Activated effector memory CD4-positive, alpha-beta T cell treated with Interleukin-2 at 50 U/mL for 16 hours (primary cell): ENCODE data around the gene KIDINS220.

ENCODE experiments used
- DNase-seq: peaks from one replicate; pipeline ENCODE4 v3.0.0-alpha.2; 2020

Gene KIDINS220

DNA sequence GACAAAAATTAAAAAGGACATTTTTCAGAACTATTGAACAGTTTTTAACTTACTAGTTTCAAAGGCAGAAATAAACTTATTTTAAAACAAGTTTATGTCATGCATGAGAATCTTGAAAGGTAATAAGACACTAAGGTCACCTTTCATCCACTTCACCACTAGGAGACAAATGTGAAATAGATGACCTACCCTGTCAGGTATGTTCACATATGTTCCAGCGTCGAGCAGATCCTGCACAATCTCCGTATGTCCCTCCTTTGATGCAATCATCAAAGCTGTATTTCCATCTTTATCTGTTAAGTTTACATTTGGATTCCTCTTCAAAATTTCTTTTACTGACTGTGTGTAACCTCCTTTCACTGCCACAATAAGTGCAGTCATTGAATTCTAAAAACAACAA is 34.7 kb downstream of the KIDINS220 start:
- DNase-seq = no peak

DNA sequence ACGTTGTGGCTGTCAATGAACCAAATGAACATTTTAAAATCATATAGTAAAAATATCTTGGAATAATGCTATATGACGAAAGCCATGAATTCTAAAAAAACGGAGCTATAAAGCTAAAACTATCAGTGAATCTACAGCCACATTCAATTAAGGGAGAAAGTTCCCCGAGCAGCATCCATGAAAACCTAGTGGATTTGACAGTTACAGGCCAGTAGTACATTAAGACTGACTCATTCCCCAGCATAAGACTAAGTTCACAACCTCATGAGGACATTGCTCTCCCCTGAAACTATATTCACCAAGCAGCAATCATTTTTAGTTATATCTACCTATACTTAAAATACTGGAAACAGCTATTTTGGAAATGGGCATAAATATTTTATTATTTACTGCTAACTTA is 36.6 kb downstream of the KIDINS220 start:
- DNase-seq = no peak

DNA sequence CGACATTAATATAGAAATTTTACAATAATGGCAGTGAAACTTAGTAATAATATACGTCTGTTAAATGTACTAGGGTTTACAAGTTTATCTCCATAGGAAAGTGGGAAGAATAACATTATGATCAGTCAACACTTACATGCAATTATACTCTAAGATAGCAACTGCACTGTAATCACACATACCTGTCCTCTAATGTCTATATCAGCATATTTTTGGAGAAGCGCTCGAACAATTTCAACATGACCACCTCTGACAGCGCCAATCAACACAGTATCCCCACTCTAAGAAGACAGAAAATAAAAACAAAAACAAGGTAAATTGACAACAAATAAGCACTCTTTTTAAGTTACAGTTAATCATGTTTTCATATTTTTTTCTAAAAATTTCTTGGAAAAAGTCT is 37.2 kb downstream of the KIDINS220 start:
- no peak for DNase-seq

DNA sequence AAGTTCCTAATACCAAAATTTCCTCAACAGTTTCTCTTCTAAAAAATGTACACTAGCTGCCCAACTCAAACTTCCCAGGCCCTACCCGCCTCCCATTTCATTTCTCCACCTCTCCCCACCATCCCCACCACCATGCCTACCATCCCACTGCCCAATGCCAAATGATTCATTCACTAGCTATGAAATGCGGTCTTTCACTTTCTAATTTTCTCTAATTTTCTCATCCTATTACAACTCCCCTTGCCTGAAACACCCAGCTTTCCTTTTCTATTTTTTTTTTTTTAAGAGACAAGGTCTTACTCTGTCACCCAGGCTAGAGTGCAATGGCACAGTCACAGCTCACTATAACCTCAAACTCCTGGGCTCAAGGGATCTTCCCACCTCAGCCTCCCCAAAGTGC is 38.4 kb downstream of the KIDINS220 start:
- no peak for DNase-seq

DNA sequence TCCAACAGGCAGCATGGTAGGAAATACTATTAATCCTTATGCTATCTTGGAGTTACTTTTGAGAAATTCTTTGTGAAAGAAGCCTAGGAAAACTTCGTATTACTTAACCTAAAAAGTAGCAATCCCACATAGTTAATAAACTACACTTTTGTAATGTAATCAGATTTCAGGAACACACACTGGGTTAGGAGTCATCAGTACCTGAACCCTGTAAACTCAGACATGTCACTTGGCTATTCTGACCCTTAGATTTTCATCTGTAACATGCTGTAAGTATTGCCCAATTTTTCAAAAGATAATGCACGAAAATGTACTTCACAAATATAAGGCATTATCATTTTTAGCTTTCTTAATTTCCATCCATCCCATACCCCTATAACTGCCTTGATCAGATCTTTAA is 39.0 kb downstream of the KIDINS220 start:
- DNase-seq = no peak

DNA sequence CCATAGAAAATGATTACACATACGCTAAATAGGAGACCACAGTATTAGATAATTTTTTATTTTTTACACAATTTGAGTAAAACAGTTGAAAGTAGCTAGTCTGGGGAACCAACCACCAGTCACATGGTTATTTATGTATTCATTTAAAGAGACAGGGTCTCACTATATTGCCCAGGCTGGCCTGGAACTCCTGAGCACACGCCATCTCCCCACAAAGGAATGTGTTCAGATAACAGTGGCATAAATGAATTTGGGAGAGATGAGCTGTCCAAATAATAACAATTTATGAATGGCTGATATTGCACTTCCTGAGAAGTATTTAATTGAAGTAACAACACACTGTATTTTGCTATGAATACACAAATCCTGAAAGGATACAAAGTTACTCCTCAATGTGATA is 39.7 kb downstream of the KIDINS220 start:
- DNase-seq = no peak

DNA sequence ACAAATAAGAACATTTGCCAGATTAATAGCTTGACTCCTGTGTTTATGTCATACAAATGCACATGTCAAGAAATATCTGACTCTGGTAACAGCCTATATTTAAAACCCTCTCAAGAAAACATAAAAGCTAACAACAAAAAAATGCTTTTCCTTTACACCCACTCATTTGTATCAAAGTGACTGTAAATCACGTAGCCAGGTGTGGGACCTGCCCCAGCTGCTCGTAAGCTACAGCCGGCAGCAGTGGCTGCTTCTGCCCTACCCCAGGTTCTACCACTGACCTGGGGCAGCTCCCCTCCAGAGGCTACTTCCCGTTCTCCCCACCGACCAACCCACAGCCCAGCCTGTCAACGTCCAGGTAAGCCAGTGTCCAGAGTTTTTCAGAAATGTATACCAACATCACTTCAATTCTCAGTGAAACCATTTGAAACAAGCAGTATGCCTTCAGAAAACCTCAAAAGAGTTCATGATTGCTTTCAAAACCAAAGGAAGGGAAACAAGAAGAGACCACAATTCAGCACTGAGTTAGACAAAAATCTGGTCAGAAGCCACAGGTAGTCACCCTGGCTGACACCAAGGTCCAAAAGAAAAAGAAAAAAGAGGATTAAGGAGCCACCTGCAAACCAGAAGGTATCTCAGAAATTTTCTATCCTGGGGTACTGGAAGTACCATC is 40.4 kb downstream of the KIDINS220 start:
- DNase-seq = no peak

DNA sequence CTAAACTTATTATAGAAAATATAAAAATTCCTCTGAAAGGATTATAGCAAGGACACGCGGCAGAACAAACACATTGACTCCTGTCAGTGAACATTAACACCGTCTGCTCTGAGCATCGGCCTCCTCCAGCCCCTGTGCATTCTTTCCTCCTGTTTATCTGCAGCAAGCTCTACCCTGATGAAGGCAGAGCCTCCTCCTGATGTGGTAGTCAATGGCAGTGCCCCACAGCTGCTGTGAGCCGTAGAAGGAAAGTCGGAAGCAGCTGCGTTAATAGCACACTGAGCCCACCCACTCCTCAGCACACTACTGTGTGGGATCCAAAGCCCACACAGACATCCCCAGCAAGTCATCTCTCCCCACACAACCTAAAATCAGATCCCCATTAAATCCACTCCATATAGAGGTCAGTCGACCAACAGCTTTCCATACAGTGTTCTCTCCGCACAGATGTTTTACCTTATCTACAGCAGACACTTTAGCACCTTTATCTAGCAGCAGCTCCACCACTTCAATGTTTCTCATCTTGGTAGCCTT is 41.0 kb downstream of the KIDINS220 start:
- DNase-seq = no peak

DNA sequence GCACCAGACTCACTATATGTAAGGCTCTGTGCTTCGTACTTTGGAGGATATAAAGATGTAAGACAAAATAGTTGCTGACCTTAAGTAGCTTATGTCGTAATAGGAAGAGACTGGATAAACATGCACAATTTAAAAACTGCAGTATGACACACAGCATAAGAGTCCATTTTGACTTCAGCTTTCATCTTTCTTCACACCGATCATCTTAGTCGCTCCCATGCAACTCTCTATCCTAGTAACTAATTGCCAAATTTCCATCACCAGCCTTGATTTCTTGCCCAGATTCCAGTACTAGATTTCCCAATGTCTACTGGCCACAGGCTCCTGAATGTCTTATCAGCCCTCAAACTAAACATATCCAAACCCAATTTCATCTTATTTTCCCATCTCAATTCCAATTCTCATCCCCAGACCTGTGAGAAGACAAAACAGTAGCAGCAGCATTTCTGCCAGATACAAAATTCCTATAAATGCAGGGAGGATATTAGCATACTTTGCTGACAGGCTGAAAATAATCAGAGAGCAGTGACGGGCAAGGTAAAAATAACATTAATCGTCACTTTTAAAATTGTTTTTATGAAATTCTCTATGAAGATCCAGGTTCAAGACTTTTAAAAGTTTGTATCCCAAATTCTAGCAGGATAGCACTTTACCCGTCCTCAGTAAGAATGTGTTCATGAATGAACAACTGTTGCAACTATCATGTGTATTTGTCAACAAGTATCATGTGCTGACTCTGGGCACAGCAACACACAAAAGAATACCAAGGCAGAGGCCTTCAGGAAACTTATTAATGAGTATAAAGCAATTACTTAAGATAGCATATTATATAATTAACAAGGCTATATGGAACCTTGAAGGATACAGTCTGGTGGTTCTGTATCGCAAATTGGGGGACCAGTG is 42.2 kb downstream of the KIDINS220 start:
- DNase-seq = no peak

DNA sequence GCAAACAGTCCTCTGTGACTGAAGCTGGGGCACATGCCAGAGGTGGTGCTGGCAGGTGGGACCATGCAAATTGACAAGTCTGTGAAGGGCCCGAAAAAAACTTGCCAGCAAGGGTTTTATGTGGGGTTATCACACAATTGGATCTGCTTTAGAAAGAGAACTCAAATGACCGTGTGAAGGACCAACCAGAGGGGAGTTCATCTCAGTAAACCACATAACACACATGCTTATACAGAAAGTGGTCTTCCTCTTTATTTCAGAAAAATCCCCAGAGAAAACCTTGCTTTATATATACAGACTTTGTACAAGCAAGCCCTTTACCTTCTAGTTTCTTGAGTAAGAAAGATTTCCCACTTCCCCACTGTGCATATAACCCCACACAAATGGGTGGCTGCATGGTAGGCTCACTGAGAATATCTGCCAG is 46.7 kb downstream of the KIDINS220 start:
- DNase-seq = no peak

DNA sequence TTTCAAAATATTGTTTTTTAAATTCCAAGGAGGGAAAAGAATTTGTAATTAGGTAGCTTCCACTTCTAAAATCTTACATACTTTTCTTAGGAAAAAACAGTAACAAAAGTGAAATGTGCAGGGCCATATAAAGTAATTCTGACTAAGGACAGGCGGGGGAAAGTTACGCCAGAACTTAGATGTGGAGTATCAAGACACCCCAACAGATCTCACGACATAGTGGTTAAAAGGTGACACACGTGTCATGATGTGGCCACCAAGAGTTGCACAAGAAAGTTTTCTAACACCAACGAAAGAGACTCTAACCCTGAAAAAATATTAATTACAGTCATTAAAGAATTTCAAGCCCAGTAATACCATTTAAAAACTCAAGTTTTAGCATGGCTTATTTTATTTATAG is 51.0 kb downstream of the KIDINS220 start:
- DNase-seq = no peak

DNA sequence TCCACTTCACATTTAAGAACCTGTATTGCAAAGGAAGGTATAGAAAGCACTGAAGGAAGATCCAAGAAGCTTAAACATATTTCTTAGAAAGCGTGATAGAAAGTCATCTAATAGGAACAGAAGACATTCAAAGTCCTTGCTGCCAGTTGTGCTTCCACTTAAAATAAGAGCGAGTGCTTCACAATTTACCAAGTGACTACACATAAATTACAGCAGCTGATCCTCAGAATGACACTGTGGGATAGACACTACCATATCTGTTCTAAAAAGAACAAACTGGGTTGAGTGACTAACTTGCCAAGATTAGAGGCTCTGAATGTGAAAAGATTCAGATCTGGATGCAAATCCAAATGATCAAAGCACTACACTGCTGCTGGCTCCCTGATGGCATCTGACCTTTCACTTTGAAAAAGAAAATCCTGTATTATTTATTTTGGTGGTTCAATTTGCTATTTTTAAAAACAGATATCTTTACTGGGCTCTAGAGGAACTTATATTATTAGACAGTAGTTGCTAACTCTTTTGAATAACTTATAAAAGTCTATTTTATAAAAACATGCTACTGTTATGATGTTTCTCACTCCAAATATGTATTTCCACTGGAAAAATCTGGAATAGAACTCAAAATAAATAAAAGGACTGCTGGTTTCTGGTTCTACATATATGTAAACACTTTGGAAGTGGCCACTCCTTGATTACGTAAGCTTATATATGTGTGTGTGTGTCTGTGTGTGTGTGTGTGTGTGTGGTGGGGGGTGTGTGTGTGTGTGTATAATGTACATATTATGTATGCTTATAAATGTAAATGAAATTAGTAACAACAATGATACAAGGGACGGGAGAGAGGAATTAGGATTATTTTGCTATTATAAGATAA is 57.4 kb downstream of the KIDINS220 start:
- no peak for DNase-seq

DNA sequence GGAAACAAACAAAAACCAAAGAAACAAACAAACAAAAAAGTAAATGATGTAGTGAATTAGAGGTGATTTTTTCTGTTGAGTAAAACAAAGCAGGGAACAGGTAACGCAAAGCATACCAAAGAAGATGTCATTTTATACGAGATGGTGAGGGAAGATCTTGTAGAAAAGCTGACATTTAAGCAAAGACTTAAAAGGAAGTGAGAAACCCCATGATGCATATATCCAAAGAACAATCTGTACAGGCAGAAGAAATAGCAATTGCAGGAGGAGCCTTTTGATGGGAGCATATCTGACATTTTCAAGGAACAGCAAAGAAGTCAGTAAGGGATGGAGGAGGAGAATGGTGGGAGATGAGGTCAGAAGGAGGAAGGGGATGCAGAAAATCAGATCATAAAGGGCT is 63.0 kb downstream of the KIDINS220 start:
- DNase-seq = no peak

DNA sequence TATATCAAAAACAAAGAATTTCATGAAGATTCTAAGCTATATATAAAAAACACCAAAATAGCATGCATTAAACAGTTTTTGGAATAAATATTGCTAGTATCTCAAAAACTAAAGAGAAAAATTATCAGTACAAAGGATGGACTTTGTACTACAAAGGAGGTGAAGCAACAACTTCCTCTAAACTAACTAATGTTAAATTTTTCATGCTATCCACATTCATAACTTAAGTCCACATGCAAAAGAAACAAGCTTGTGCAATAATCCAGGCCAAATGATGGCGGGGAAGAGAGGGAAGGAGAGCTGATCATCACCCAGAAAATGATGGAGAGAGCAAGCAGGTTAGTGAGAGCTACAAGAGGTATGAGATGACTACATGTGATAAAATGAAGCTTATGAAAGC is 70.1 kb downstream of the KIDINS220 start:
- no peak for DNase-seq

DNA sequence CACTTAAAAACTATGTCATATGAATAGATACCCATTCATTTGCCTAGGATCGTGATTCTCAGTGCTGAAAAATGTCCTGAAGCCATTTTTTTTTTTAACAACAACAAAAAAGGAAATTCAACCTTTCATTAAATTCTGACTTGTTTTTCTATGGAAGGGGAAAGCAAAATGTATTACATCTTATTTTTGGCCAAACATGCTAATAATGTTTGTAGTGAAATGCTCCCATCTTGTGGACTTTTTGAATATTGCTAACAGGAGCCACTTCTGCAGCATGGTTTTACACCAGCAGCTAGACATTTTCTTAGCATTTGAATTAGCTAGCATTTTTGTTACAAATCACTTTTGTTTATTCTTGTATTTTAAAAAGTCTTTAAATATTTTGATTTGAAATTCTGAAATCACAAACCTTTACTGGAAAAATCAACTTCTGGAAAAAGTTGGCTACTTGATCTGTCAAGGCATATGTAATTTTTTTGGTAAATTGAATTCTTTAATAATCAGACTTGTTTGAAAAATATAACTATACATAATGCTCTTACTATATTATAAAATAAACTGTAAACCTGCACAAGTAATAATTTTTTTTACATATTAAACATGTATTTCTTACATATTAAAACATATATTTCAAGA is 75.8 kb downstream of the KIDINS220 start:
- DNase-seq = no peak

DNA sequence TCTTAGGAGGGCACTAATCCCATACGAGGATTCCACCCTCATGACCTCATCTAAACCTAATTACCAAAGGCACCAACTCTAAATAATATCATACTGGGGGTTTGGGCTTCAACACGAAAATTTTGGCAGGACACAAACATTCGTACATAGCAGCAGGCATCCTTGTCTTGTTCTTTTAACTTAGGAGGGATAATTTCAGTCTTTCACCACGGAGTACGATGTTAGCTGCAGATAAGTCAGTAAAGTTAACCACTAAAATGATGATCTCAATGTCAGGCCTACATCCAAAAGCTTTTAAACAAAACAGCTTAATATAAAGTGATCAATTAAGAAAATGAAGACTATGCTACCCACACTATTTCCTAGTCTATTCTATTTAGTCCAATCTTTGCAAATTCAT is 80.7 kb downstream of the KIDINS220 start:
- no peak for DNase-seq

DNA sequence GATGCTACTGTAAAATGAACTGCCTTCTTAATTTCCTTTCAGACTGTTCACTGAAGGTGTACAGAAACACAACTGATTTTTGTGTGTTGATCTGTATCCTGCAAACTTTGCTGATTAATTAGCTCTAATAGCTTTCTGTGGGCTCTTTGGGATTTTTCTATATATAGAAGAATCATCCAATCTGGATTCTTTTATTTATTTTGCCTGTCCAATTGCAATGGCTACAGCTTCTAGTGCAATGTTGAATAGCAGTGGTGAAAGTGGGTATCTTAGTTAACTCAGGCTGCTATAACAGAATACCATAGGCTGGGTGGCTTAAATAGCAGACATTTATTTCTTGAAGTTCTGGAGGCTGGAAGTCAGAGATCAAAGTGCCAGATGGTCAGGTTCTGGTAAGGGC is 81.2 kb downstream of the KIDINS220 start:
- no peak for DNase-seq

DNA sequence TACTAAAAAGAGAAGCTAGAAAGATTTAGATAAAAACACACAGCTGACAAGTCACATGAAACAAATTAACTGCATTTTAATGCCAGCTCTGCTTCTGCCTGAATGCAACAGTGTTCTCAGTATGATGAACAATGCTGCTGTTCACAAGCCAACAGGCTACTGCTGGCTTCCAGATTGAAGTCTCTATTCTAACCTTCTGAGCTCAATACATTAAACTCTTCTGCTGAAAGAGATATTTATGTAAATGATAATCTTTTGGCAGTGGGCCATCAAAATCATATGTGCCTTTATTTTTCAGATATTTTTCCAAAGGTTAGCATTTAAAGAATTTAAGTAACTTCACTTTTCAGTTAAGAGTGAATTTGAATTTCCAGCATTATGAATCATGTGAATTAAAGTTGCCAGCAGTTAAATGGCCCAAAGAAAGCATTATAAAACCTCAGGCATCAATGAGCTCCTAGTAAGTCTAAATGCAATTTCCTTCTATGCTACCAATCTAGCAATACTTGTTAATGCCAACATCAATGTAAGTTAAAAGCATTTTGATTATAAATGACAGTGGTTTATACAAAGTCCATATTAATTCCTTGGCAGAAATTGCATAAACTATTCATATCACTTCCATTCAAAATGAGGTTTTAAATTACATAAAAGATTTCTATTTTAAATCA is 83.2 kb downstream of the KIDINS220 start:
- DNase-seq = no peak

DNA sequence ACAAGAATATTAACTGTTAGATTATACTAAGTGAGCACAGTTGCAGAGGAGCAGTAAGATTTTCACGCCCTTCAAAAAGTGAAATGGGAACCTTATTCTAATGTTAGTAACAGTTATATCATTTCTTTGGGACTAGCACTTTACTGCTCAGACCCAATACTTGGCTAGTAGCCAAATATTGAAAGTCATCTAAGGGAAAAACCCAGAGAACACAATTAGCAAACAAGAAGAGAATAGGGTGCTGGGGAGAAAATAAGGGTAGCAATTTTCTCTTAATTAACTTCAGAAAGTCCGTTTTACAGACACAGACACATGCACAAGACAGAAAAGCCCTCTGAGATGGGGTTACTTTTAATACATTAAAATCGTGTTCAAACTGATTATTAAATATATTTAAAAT is 83.8 kb downstream of the KIDINS220 start:
- no peak for DNase-seq

DNA sequence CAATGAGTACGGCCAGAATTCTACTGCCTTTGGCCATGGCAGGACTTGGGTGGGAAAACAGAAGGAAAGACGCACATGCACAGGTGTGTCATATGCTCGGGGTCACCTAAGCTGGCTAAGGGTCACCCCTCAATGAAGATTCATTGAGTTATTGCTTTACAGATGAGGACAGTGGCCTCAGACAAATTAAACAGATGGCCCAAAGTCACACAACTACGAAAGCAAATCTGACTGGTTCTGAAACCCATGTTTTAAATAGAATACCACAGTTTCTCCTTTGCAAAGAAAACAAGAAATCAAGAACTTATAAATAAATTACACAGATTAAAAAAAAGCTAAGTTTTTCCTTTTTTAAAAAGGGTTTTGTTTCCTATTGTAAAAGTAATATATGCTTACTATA is 85.0 kb downstream of the KIDINS220 start:
- DNase-seq = no peak

DNA sequence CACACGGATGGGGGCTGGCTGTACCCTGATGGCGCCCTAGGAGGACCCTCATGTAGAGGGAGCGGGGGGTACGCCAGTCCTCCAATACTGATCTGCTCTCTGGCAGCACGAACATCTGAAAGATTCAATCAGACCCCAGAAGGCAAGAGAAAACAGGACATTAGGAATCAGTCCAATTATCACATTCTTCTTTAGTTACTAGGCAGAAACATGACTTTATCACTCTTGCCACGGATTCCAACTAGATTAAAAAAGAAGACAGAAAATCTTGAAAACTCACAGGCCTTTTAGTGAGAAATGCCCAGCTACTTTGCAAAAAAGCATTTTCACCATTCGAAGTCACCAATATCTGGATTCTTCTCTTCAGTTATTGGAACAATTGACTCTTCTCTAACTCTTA is 87.2 kb downstream of the KIDINS220 start:
- no peak for DNase-seq

DNA sequence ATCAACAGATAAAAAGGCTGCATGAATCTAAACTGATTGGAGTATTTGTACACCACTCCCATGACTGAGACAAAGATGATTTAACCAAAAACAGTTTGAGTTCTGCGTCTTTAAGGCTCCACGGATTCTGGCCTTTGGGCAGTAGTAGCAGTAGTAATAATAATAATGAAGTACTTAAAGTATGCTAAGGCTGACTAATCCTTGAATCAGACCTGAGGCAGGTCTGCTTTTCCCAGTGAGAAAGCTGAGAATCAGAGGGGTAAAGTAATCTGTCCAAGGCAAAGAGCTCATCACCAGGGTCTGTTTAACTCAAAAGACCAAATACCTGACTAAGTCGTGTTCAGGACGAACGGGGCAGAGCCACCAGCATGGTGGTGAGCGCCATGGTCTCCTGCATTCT is 94.2 kb downstream of the KIDINS220 start:
- no peak for DNase-seq
